SU-DHL-6 (cell line): Measurements from ENCODE around the gene TBK1.

ENCODE experiments used
- EZH2phosphoT487 ChIP-seq: fragments of 200-600 bp; sonication (generic), shearing (Covaris generic); conservative IDR thresholded peaks from 2 replicates; pipeline ENCODE4 v1.6.1; 2018; ENCODE audit warnings: mild to moderate bottlenecking, antibody characterized with exemption, low read length, moderate library complexity, mixed read lengths
- TF ChIP-seq, protein P1 (sequence below): fragments of 200-600 bp; sonication (generic); IDR thresholded peaks from one replicate; pipeline ENCODE4 v1.5.1; 2017; ENCODE audit warnings: antibody characterized with exemption, mild to moderate bottlenecking, low read length, moderate library complexity; ENCODE audit not compliant: insufficient read depth, poor library complexity, severe bottlenecking

DNA sequence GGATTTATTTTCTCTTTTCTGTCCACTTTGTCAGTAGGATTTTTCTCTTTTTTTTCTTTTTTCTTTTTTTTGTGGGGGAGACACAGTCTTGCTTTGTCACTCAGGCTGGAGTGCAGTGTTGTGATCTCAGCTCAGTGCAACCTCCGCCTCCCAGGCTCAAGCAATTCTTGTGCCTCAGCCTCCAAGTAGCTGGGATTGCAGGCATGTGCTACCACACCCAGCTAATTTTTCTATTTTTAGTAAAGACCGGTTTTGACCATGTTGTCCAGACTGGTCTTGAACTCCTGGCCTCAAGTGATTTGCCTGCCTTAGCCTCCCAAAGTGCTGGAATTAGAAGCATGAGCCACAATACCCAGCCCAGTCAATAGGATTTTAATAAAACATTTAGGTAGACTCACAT lies 21.0 kb upstream of the TBK1 start:
- TF ChIP-seq, protein P1, sequence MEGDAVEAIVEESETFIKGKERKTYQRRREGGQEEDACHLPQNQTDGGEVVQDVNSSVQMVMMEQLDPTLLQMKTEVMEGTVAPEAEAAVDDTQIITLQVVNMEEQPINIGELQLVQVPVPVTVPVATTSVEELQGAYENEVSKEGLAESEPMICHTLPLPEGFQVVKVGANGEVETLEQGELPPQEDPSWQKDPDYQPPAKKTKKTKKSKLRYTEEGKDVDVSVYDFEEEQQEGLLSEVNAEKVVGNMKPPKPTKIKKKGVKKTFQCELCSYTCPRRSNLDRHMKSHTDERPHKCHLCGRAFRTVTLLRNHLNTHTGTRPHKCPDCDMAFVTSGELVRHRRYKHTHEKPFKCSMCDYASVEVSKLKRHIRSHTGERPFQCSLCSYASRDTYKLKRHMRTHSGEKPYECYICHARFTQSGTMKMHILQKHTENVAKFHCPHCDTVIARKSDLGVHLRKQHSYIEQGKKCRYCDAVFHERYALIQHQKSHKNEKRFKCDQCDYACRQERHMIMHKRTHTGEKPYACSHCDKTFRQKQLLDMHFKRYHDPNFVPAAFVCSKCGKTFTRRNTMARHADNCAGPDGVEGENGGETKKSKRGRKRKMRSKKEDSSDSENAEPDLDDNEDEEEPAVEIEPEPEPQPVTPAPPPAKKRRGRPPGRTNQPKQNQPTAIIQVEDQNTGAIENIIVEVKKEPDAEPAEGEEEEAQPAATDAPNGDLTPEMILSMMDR: no peak
- no peak for TF ChIP-seq EZH2phosphoT487
